ENCODE measurements around the gene L2HGDH. TPM values are rescaled to one million over a fixed set of nuclear protein-coding genes. Genes with fewer than 3 reads are reported as not detected.

The L2HGDH gene
- total and polyA plus RNA-seq, 9 of the 15 experiments (the other 6 are each of a cell fraction or from before 2014, with no cell fraction given): 1.7 to 16.1 (median 10.5) TPM

DNA sequence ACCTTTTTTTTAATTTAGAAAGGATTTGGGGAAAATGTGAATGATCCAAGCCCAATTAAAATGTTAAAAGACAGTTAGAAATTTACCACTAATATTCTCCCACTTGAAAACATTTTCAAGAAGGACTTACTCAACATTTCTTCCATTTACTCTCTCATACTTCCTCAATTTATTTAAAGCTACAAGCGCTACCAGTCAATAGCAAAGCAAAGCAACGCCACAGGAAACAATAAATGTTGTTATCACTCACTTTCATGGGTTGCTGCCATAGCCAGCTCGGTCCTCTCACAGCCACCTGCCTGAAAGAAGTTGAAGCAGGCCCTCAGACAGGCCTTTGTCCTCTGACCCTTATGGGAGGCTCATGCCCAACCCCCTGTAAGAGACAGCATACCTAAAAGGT is 74.6 kb downstream of the L2HGDH start:
- WGBS (ENCODE audit: insufficient coverage, low coverage, missing lambda C conversion rate): 3% methylated on average over 3 of the region's 3 CpGs
- no peak for DNase-seq (ENCODE audit: extremely low read depth in 1 of 4, low spot score in 3 of 4)
- H3K36me3 ChIP-seq (ENCODE audit: control insufficient read depth, insufficient read depth, low read length): no peaks in the 10 kb centered on the region
- no peaks in the 10 kb centered on the region for H4K20me1 ChIP-seq (replicated peaks; ENCODE audit: control insufficient read depth, insufficient read depth, low read length)
- H3K79me2 ChIP-seq (ENCODE audit: control insufficient read depth, insufficient read depth, low read length): no peaks in the 10 kb centered on the region
- intact Hi-C loops (cut with micrococcal nuclease) (loop anchor here (10.0 kb wide), 2 partner anchors 123 to 373 kb away; partner anchors contain the start of gene VCPKMT), in situ Hi-C loops (cut with MboI) (no loop called here)
- no peak for FAIRE-seq
- POLR2A ChIA-PET: interaction anchor here (1.5 kb wide), 1 partner anchor 9 kb away, joined by 4 read pairs; no protein-coding TSS in a partner anchor
- no peak overlapping the region for H3K4me2 ChIP-seq (ENCODE audit: insufficient read depth, low read length)
- no peaks in the 10 kb centered on the region for H3K9me3 ChIP-seq (replicated peaks; ENCODE audit: control insufficient read depth, insufficient read depth, low read depth, low read length)
- no peak overlapping the region for H3K4me3 ChIP-seq
- no peaks in the 10 kb centered on the region for H3K27me3 ChIP-seq (ENCODE audit: control insufficient read depth in 2 of 2, insufficient read depth in 2 of 2, low read length in 2 of 2)
- no TSS peak for BruUV-seq (replicated peaks)
- no peak overlapping the region for H3K9ac ChIP-seq (ENCODE audit: insufficient read depth in 1 of 2, low read depth in 2 of 2, low read length in 2 of 2)
- no peaks in the 10 kb centered on the region for H3K9me1 ChIP-seq (ENCODE audit: control insufficient read depth, insufficient read depth, low read length)
- H2AFZ ChIP-seq (ENCODE audit: low read depth, low read length): no peak overlapping the region
- no peaks in the 10 kb centered on the region; a peak in 2 of 5 replicates for H3K4me1 ChIP-seq (replicated peaks in 1 of 2; ENCODE audit: control insufficient read depth in 2 of 2, insufficient read depth in 2 of 2, low read length in 2 of 2)
- CTCF ChIA-PET (ENCODE audit: low intra/inter-chr PET ratio): no interaction called here
- no peak overlapping the region for H3K27ac ChIP-seq (ENCODE audit: extremely low read depth, low read depth, low read length)
- ATAC-seq: no peak; the same call in 2 of the 3 replicates
- no peak for TF ChIP-seq POLR2G (IDR thresholded peaks at IDR 0.05; ENCODE audit: low read depth, low read length)
- TF ChIP-seq, protein P1, sequence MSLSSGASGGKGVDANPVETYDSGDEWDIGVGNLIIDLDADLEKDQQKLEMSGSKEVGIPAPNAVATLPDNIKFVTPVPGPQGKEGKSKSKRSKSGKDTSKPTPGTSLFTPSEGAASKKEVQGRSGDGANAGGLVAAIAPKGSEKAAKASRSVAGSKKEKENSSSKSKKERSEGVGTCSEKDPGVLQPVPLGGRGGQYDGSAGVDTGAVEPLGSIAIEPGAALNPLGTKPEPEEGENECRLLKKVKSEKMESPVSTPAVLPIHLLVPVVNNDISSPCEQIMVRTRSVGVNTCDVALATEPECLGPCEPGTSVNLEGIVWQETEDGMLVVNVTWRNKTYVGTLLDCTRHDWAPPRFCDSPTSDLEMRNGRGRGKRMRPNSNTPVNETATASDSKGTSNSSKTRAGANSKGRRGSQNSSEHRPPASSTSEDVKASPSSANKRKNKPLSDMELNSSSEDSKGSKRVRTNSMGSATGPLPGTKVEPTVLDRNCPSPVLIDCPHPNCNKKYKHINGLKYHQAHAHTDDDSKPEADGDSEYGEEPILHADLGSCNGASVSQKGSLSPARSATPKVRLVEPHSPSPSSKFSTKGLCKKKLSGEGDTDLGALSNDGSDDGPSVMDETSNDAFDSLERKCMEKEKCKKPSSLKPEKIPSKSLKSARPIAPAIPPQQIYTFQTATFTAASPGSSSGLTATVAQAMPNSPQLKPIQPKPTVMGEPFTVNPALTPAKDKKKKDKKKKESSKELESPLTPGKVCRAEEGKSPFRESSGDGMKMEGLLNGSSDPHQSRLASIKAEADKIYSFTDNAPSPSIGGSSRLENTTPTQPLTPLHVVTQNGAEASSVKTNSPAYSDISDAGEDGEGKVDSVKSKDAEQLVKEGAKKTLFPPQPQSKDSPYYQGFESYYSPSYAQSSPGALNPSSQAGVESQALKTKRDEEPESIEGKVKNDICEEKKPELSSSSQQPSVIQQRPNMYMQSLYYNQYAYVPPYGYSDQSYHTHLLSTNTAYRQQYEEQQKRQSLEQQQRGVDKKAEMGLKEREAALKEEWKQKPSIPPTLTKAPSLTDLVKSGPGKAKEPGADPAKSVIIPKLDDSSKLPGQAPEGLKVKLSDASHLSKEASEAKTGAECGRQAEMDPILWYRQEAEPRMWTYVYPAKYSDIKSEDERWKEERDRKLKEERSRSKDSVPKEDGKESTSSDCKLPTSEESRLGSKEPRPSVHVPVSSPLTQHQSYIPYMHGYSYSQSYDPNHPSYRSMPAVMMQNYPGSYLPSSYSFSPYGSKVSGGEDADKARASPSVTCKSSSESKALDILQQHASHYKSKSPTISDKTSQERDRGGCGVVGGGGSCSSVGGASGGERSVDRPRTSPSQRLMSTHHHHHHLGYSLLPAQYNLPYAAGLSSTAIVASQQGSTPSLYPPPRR (CRISPR knock-in tag; IDR thresholded peaks at IDR 0.05; ENCODE audit: borderline replicate concordance): no peak
- no peak for TF ChIP-seq HMGXB4 (CRISPR knock-in tag; IDR thresholded peaks at IDR 0.05)
- TF ChIP-seq PCBP1 (IDR thresholded peaks at IDR 0.05; ENCODE audit: low read depth, low read length, poor library complexity, severe bottlenecking): no peak
- no peak for TF ChIP-seq MCM3 (IDR thresholded peaks at IDR 0.05)
- no peak for TF ChIP-seq GTF2E2 (tag; IDR thresholded peaks at IDR 0.05)
